Right atrium auricular region (tissue), 2 donors: ENCODE data around the gene TAGLN3. TPM values are rescaled to one million over a fixed set of nuclear protein-coding genes. Genes with fewer than 3 reads are reported as not detected.
"Not testable (repeated sequence)": the region's sequence is repeated elsewhere in the genome, so short reads cannot be mapped to it uniquely, and the experiment has no call there.

Experiments
- DNase-seq: peaks from one replicate; pipeline ENCODE4 v3.0.0-alpha.2; 2019; ENCODE audit warnings: low spot score
- H3K27ac ChIP-seq, 2 donors: fragments of 200-600 bp; sonication (generic); 1 replicate in 1 of 2; 2 replicates in 1 of 2; pipeline ENCODE4 v1.5.1; 2016 to 2019
- H3K27me3 ChIP-seq, 2 donors: fragments of 200-600 bp; sonication (generic); one replicate each; pipeline versions ENCODE4 v1.5.1 to v1.6.0; 2017 to 2019
- H3K36me3 ChIP-seq: fragments of 200-600 bp; sonication (generic); one replicate; pipeline ENCODE4 v1.5.1; 2016
- H3K4me1 ChIP-seq, 2 donors: fragments of 200-600 bp; sonication (generic); one replicate each; pipeline versions ENCODE4 v1.5.1 to v1.6.0; 2017 to 2019
- H3K4me3 ChIP-seq, 2 donors: fragments of 200-600 bp; sonication (generic); 1 replicate in 1 of 2; 2 replicates in 1 of 2; pipeline ENCODE4 v1.5.1; 2017 to 2019; ENCODE audit warnings: mild to moderate bottlenecking in 1 of 2, moderate library complexity in 1 of 2
- H3K9me3 ChIP-seq, 2 donors: fragments of 200-600 bp; sonication (generic); one replicate each; pipeline ENCODE4 v1.5.1; 2019
- CTCF ChIP-seq, 2 donors: fragments of 200-600 bp; sonication (generic); IDR thresholded peaks; one replicate each; pipeline ENCODE4 v1.5.1; 2019; ENCODE audit warnings: antibody characterized with exemption in 2 of 2
- total RNA-seq, 2 donors: library from RNA; depleted of rRNA; stranded (reverse); fragments of >200 nt; gene quantifications; one replicate each; pipeline ENCODE4 v1.1.0, GENCODE V29; 2016

TAGLN3 gene
- total RNA-seq, 2 donors from 2014 or later = not detected

GRCh38 chr3:112034436-112034835 is 35.7 kb downstream of the TAGLN3 start, which contains the start of gene TMPRSS7:
TMPRSS7 (plus strand) TSS chr3:112034736; CDS start chr3:112034846, 110 bp downstream.
- no peaks in the 10 kb centered on the region for H3K36me3 ChIP-seq
- no peak within 1 kb of the TSS for H3K27ac ChIP-seq
- no peaks in the 10 kb centered on the region for H3K4me1 ChIP-seq
- H3K4me3 ChIP-seq = no peak within 1 kb of the TSS
- DNase-seq = no peak
- no peak for TF ChIP-seq CTCF (IDR thresholded peaks at IDR 0.05)
- no peaks in the 10 kb centered on the region for H3K27me3 ChIP-seq
- H3K9me3 ChIP-seq = no peaks in the 10 kb centered on the region

GRCh38 chr3:112035241-112035640 is 36.5 kb downstream of the TAGLN3 start:
- no peaks in the 10 kb centered on the region for H3K4me1 ChIP-seq
- no peak overlapping the region for H3K27ac ChIP-seq
- H3K27me3 ChIP-seq = no peaks in the 10 kb centered on the region
- no peaks in the 10 kb centered on the region for H3K36me3 ChIP-seq
- no peaks in the 10 kb centered on the region for H3K9me3 ChIP-seq
- DNase-seq = no peak
- no peak overlapping the region for H3K4me3 ChIP-seq
- no peak for TF ChIP-seq CTCF (IDR thresholded peaks at IDR 0.05)

DNA sequence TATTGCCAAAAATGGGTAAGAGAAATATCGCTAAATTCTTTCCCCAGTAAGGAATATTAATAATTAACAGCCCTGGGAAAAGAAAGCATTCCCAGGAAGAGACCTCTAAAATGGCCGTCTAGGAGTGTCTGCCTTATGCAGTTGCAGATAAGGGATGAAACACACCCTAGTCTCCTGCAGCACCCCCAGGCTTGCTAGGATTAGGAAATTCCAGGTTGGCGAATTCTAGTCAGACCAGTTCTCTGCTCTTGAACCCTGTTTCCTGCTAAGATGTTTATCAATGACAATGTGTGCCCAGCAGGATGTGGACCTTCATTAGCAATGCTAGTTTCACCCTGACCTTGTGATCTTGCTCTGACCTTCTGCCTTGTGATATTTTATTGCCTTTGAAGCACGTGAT is 38.5 kb downstream of the TAGLN3 start:
- not testable (repeated sequence) for H3K4me1 ChIP-seq, H3K27ac ChIP-seq, H3K4me3 ChIP-seq, H3K36me3 ChIP-seq, H3K9me3 ChIP-seq, DNase-seq, H3K27me3 ChIP-seq

DNA sequence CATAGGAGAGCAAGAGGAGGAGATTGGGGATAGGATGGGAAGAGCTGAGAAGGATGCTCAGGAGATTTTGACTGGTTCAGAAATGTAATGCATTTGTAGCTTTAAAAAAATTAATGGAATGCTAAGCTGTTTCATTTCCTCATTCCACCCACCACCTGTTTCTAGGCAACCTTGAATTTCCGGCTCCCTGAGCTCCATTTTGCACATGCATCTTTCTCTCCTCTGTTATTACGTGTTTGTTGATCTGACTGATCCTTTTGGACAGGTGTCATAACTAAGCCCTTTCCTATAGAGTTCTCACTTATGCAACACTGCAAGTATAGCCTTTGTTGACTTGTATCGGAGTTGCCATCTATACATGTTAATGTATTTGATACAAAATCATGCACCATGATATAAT is 40.1 kb downstream of the TAGLN3 start:
- Histone ChIP-seq H3K4me1 (no peaks in the 10 kb centered on the region), H3K27ac (no peak overlapping the region), H3K36me3 (no peaks in the 10 kb centered on the region), H3K4me3 (no peak overlapping the region), H3K27me3 (no peaks in the 10 kb centered on the region), H3K9me3 (no peaks in the 10 kb centered on the region)
- TF ChIP-seq CTCF (IDR thresholded peaks at IDR 0.05) = no peak
- DNase-seq = no peak

DNA sequence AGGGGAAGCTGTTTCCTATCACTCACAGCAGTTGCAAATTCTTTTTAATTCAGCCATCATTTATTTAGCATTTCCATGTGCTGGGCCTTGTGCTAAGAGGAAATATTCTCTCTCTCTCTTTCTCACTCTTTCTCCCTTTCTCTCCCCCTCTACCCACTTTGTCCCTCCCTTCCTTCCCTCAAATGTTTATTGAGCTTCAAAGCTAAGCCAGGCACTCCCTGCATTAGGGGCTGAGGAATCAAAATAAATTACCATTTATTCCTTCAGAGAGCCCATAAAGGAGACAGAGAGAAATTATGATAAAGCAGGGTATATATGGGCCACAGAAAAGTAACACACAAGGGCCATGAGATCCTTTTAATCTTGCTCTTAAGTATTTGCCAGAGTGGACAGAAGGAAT is 42.6 kb downstream of the TAGLN3 start:
- no peak overlapping the region for H3K4me3 ChIP-seq
- H3K27me3 ChIP-seq = no peaks in the 10 kb centered on the region
- DNase-seq = no peak
- H3K36me3 ChIP-seq = no peaks in the 10 kb centered on the region
- no peaks in the 10 kb centered on the region for H3K9me3 ChIP-seq
- H3K4me1 ChIP-seq = no peaks in the 10 kb centered on the region
- TF ChIP-seq CTCF (IDR thresholded peaks at IDR 0.05) = no peak
- H3K27ac ChIP-seq = no peak overlapping the region

GRCh38 chr3:112042842-112043280 is 44.1 kb downstream of the TAGLN3 start:
- TF ChIP-seq CTCF (IDR thresholded peaks at IDR 0.05) = no peak
- no peaks in the 10 kb centered on the region for H3K9me3 ChIP-seq
- H3K27me3 ChIP-seq = peaks cover 0 to 2% of the 10 kb centered on the region in 2 donors
- H3K36me3 ChIP-seq = no peaks in the 10 kb centered on the region
- no peaks in the 10 kb centered on the region for H3K4me1 ChIP-seq
- DNase-seq = no peak
- H3K4me3 ChIP-seq = no peak overlapping the region
- no peak overlapping the region for H3K27ac ChIP-seq
